BLaER1 treated with 17β-estradiol and CSF1 and Interleukin-3, amounts not matched to agents 10 nM and 100 nM (cell line): ENCODE results near the gene ZNF467.

Source experiments
- H3K27ac ChIP-seq, 11 experiments: shearing (Covaris generic); formaldehyde crosslinking; 2 replicates each; pipeline ENCODE4 v1.8.1; 2022
- H3K27me3 ChIP-seq, 11 experiments: shearing (Covaris generic); formaldehyde crosslinking; 2 replicates each; pipeline ENCODE4 v1.8.1; 2022
- H3K36me3 ChIP-seq, 11 experiments: shearing (Covaris generic); formaldehyde crosslinking; 2 replicates each; pipeline ENCODE4 v1.8.1; 2022
- H3K4me1 ChIP-seq, 10 experiments: shearing (Covaris generic); formaldehyde crosslinking; 2 replicates each; pipeline ENCODE4 v1.8.1; 2022
- H3K4me2 ChIP-seq, 11 experiments: shearing (Covaris generic); formaldehyde crosslinking; 2 replicates each; pipeline ENCODE4 v1.8.1; 2022
- H3K4me3 ChIP-seq, 10 experiments: shearing (Covaris generic); formaldehyde crosslinking; 2 replicates each; pipeline ENCODE4 v1.8.1; 2022
- H3K9ac ChIP-seq, 11 experiments: shearing (Covaris generic); formaldehyde crosslinking; 2 replicates each; pipeline ENCODE4 v1.8.1; 2022
- H3K9me3 ChIP-seq, 11 experiments: shearing (Covaris generic); formaldehyde crosslinking; replicated peaks in 1 of 11; 2 replicates each; pipeline ENCODE4 v1.8.1; 2022
- H4K20me1 ChIP-seq, 11 experiments: shearing (Covaris generic); formaldehyde crosslinking; 2 replicates each; pipeline ENCODE4 v1.8.1; 2022
- Cebpa-rat ChIP-seq, 11 experiments: shearing (Covaris generic); IDR thresholded peaks; 2 replicates each; pipeline ENCODE4 v1.8.1; 2022

Gene ZNF467

GRCh38 chr7:149767068-149767467 lies 6.3 kb downstream of the ZNF467 start:
- Histone ChIP-seq H3K36me3 (peaks cover 56 to 78% (median 67%) of the 10 kb centered on the region in 11 experiments), H3K27me3 (no peaks in the 10 kb centered on the region), H4K20me1 (peaks cover 0 to 86% (median 23%) of the 10 kb centered on the region in 11 experiments; a peak in 11 of 22 replicates), H3K4me1 (peaks cover 9 to 19% (median 12%) of the 10 kb centered on the region in 10 experiments), H3K27ac (no peak overlapping the region), H3K4me2 (no peak overlapping the region), H3K9me3 (peaks cover 0 to 29% (median 12%) of the 10 kb centered on the region in 11 experiments; a peak in 16 of 22 replicates), H3K4me3 (no peak overlapping the region), H3K9ac (no peak overlapping the region)
- no peak for TF ChIP-seq Cebpa-rat (IDR thresholded peaks at IDR 0.05)

GRCh38 chr7:149766135-149766675 lies 7.2 kb downstream of the ZNF467 start:
- H3K27me3 ChIP-seq, result no peaks in the 10 kb centered on the region
- H4K20me1 ChIP-seq, result peaks cover 0 to 92% (median 23%) of the 10 kb centered on the region in 11 experiments; a peak in 11 of 22 replicates
- no peak overlapping the region for H3K4me3 ChIP-seq
- H3K9me3 ChIP-seq, result peaks cover 0 to 29% (median 12%) of the 10 kb centered on the region in 11 experiments; a peak in 16 of 22 replicates
- no peak for TF ChIP-seq Cebpa-rat (IDR thresholded peaks at IDR 0.05)
- no peak overlapping the region for H3K27ac ChIP-seq
- H3K4me2 ChIP-seq, result no peak overlapping the region
- H3K9ac ChIP-seq, result no peak overlapping the region
- peaks cover 56 to 78% (median 67%) of the 10 kb centered on the region in 11 experiments for H3K36me3 ChIP-seq
- H3K4me1 ChIP-seq, result peaks cover 7 to 18% (median 9%) of the 10 kb centered on the region in 10 experiments

- no peak overlapping the region for H3K9ac ChIP-seq
- H4K20me1 ChIP-seq, result peaks cover 0 to 85% (median 23%) of the 10 kb centered on the region in 11 experiments; a peak in 10 of 22 replicates
- H3K4me3 ChIP-seq, result no peak overlapping the region
Observed at GRCh38 chr7:149765399-149766121, 7.8 kb downstream of the ZNF467 start.

GRCh38 chr7:149764481-149765398 lies 8.6 kb downstream of the ZNF467 start:
- Histone ChIP-seq H3K4me3 (no peak overlapping the region), H3K27me3 (no peaks in the 10 kb centered on the region)

More at GRCh38 chr7:149765399-149766121, 7.8 kb downstream of the ZNF467 start:
- Histone ChIP-seq H3K4me1 (peaks cover under 1 to 11% (median 3%) of the 10 kb centered on the region in 10 experiments; a peak in 19 of 20 replicates), H3K36me3 (peaks cover 56 to 72% (median 64%) of the 10 kb centered on the region in 11 experiments), H3K27ac (no peak overlapping the region), H3K4me2 (no peak overlapping the region), H3K9me3 (peaks cover 0 to 29% (median 12%) of the 10 kb centered on the region in 11 experiments; a peak in 16 of 22 replicates), H3K27me3 (no peaks in the 10 kb centered on the region)
- TF ChIP-seq Cebpa-rat (IDR thresholded peaks at IDR 0.05), result no peak

GRCh38 chr7:149763563-149764240 lies 9.7 kb downstream of the ZNF467 start:
- H3K27ac ChIP-seq, result no peak overlapping the region
- no peak for TF ChIP-seq Cebpa-rat (IDR thresholded peaks at IDR 0.05)
- peaks cover 0 to 29% (median 12%) of the 10 kb centered on the region in 11 experiments; a peak in 16 of 22 replicates for H3K9me3 ChIP-seq
- H3K9ac ChIP-seq, result no peak overlapping the region
- H3K27me3 ChIP-seq, result no peaks in the 10 kb centered on the region
- peaks cover 45 to 54% (median 50%) of the 10 kb centered on the region in 11 experiments for H3K36me3 ChIP-seq
- no peaks in the 10 kb centered on the region for H3K4me1 ChIP-seq
- H3K4me3 ChIP-seq, result no peak overlapping the region
- peaks cover 0 to 71% (median 11%) of the 10 kb centered on the region in 11 experiments; a peak in 9 of 22 replicates for H4K20me1 ChIP-seq
- H3K4me2 ChIP-seq, result no peak overlapping the region

More at GRCh38 chr7:149764481-149765398, 8.6 kb downstream of the ZNF467 start:
- Histone ChIP-seq H3K9me3 (peaks cover 0 to 29% (median 12%) of the 10 kb centered on the region in 11 experiments; a peak in 16 of 22 replicates), H4K20me1 (peaks cover 0 to 81% (median 21%) of the 10 kb centered on the region in 11 experiments; a peak in 10 of 22 replicates), H3K4me2 (no peak overlapping the region), H3K4me1 (peaks cover 0 to 7% (median 0%) of the 10 kb centered on the region in 10 experiments; a peak in 1 of 20 replicates), H3K9ac (no peak overlapping the region), H3K27ac (no peak overlapping the region), H3K36me3 (peaks cover 55 to 65% (median 60%) of the 10 kb centered on the region in 11 experiments)
- TF ChIP-seq Cebpa-rat (IDR thresholded peaks at IDR 0.05), result no peak

- H3K9ac ChIP-seq, result no peak overlapping the region
- H3K27me3 ChIP-seq, result no peaks in the 10 kb centered on the region
- no peak overlapping the region for H3K27ac ChIP-seq
- peaks cover 0 to 29% (median 12%) of the 10 kb centered on the region in 11 experiments; a peak in 16 of 22 replicates for H3K9me3 ChIP-seq
- TF ChIP-seq Cebpa-rat (IDR thresholded peaks at IDR 0.05), result no peak
- peaks cover 0 to 60% (median 10%) of the 10 kb centered on the region in 11 experiments; a peak in 9 of 22 replicates for H4K20me1 ChIP-seq
- H3K4me1 ChIP-seq, result no peaks in the 10 kb centered on the region
- H3K36me3 ChIP-seq, result peaks cover 34 to 43% (median 39%) of the 10 kb centered on the region in 11 experiments
- H3K4me2 ChIP-seq, result no peak overlapping the region
- no peak overlapping the region for H3K4me3 ChIP-seq
Observed at GRCh38 chr7:149762610-149763009, 10.8 kb downstream of the ZNF467 start.

- H4K20me1 ChIP-seq, result peaks cover 0 to 55% (median 10%) of the 10 kb centered on the region in 11 experiments; a peak in 9 of 22 replicates
- no peak overlapping the region for H3K4me2 ChIP-seq
- H3K27ac ChIP-seq, result no peak overlapping the region
- H3K9me3 ChIP-seq, result peaks cover 0 to 28% (median 12%) of the 10 kb centered on the region in 11 experiments; a peak in 16 of 22 replicates
- TF ChIP-seq Cebpa-rat (IDR thresholded peaks at IDR 0.05), result no peak
- H3K4me1 ChIP-seq, result no peaks in the 10 kb centered on the region
- H3K9ac ChIP-seq, result no peak overlapping the region
- no peaks in the 10 kb centered on the region for H3K27me3 ChIP-seq
- peaks cover 29 to 38% (median 34%) of the 10 kb centered on the region in 11 experiments for H3K36me3 ChIP-seq
- no peak overlapping the region for H3K4me3 ChIP-seq
Observed at GRCh38 chr7:149762089-149762488, 11.3 kb downstream of the ZNF467 start.

- Histone ChIP-seq H3K4me3 (no peak overlapping the region), H3K27ac (no peak overlapping the region), H3K9ac (no peak overlapping the region), H3K4me2 (no peak overlapping the region), H3K9me3 (peaks cover 0 to 20% (median 12%) of the 10 kb centered on the region in 11 experiments; a peak in 16 of 22 replicates), H3K36me3 (peaks cover 21 to 30% (median 26%) of the 10 kb centered on the region in 11 experiments), H3K4me1 (no peaks in the 10 kb centered on the region), H3K27me3 (no peaks in the 10 kb centered on the region), H4K20me1 (peaks cover 0 to 47% (median 10%) of the 10 kb centered on the region in 11 experiments; a peak in 9 of 22 replicates)
- no peak for TF ChIP-seq Cebpa-rat (IDR thresholded peaks at IDR 0.05)
Observed at GRCh38 chr7:149761307-149761706, 12.1 kb downstream of the ZNF467 start.
